ENCODE data around the gene PPP1R14C.

- TF ChIP-seq, protein P1, sequence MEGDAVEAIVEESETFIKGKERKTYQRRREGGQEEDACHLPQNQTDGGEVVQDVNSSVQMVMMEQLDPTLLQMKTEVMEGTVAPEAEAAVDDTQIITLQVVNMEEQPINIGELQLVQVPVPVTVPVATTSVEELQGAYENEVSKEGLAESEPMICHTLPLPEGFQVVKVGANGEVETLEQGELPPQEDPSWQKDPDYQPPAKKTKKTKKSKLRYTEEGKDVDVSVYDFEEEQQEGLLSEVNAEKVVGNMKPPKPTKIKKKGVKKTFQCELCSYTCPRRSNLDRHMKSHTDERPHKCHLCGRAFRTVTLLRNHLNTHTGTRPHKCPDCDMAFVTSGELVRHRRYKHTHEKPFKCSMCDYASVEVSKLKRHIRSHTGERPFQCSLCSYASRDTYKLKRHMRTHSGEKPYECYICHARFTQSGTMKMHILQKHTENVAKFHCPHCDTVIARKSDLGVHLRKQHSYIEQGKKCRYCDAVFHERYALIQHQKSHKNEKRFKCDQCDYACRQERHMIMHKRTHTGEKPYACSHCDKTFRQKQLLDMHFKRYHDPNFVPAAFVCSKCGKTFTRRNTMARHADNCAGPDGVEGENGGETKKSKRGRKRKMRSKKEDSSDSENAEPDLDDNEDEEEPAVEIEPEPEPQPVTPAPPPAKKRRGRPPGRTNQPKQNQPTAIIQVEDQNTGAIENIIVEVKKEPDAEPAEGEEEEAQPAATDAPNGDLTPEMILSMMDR (conservative IDR thresholded peaks at IDR 0.05 in 1 of 2, IDR thresholded peaks at IDR 0.05 in 1 of 2; ENCODE audit: low read depth in 1 of 2, low read length in 2 of 2), result no peak
- TF ChIP-seq EZH2 (IDR thresholded peaks at IDR 0.05; ENCODE audit: low read length, missing control alignments), result no peak
Measured at GRCh38 chr6:150280703-150281102, 137.9 kb downstream of the PPP1R14C start.

Data from fibroblast of lung (primary cell).